CD14-positive monocyte (primary cell): ENCODE measurements around the gene NINL. TPM values are rescaled to one million over a fixed set of nuclear protein-coding genes. Genes with fewer than 3 reads are reported as not detected.
A peak's percentile ranks its signal among the peaks of the same experiment; 100 is the strongest.

Experiments
- DNase-seq, 3 donors: peaks; one replicate each; pipeline ENCODE4 v3.0.0-alpha.2; 2011 to 2022
- H2AFZ ChIP-seq: 2 replicates; pipeline ENCODE4 v1.6.0; 2012; ENCODE audit warnings: mild to moderate bottlenecking, low read depth, low read length, inconsistent platforms; ENCODE audit not compliant: insufficient read depth, poor library complexity, severe bottlenecking
- H3K27ac ChIP-seq, 2 donors: 1 replicate in 1 of 2; 2 replicates in 1 of 2; pipeline ENCODE4 v1.5.1; 2012 to 2013; ENCODE audit warnings: low read length in 2 of 2, control low read depth in 1 of 2, inconsistent platforms in 1 of 2, low read depth in 1 of 2, mild to moderate bottlenecking in 1 of 2
- H3K27me3 ChIP-seq, 2 donors: one replicate each; pipeline versions ENCODE4 v1.6.0 to v1.6.1; 2011 to 2013; ENCODE audit warnings: low read length in 2 of 2; ENCODE audit not compliant: control insufficient read depth in 2 of 2, insufficient read depth in 2 of 2
- H3K36me3 ChIP-seq, 2 donors: replicated peaks in 1 of 2; 1 replicate in 1 of 2; 2 replicates in 1 of 2; pipeline versions ENCODE4 v1.5.1 to v1.6.1; 2012 to 2013; ENCODE audit warnings: low read length in 2 of 2, control low read depth in 1 of 2, inconsistent platforms in 1 of 2, mild to moderate bottlenecking in 1 of 2; ENCODE audit not compliant: insufficient read depth in 2 of 2, control insufficient read depth in 1 of 2
- H3K4me1 ChIP-seq, 2 donors: 1 replicate in 1 of 2; 2 replicates in 1 of 2; pipeline versions ENCODE4 v1.5.1 to v1.6.1; 2012 to 2013; ENCODE audit warnings: low read length in 2 of 2, control low read depth in 1 of 2, inconsistent platforms in 1 of 2, mild to moderate bottlenecking in 1 of 2, moderate library complexity in 1 of 2; ENCODE audit not compliant: insufficient read depth in 2 of 2, control insufficient read depth in 1 of 2
- H3K4me2 ChIP-seq: replicated peaks from 2 replicates; pipeline ENCODE3; 2012; ENCODE audit warnings: low read length, moderate library complexity, mild to moderate bottlenecking; ENCODE audit not compliant: poor library complexity, severe bottlenecking; ENCODE audit errors: extremely low read depth
- H3K4me3 ChIP-seq, 3 experiments: fragments of 200-600 bp in 1 of 3; sonication (generic) in 1 of 3; replicated peaks in 1 of 3; 1 replicate in 2 of 3; 2 replicates in 1 of 3; pipeline ENCODE4 v1.5.1; 2011 to 2013; ENCODE audit warnings: low read length in 3 of 3, mild to moderate bottlenecking in 3 of 3, control low read depth in 2 of 3, low read depth in 2 of 3, inconsistent platforms in 1 of 3, moderate library complexity in 1 of 3
- H3K79me2 ChIP-seq: 2 replicates; pipeline ENCODE4 v1.6.0; 2012; ENCODE audit warnings: mild to moderate bottlenecking, control low read depth, inconsistent platforms, low read length, moderate library complexity; ENCODE audit not compliant: insufficient read depth
- H3K9ac ChIP-seq: 2 replicates; pipeline ENCODE4 v1.6.0; 2017; ENCODE audit warnings: low read length, mild to moderate bottlenecking; ENCODE audit not compliant: insufficient read depth, poor library complexity, severe bottlenecking
- H3K9me3 ChIP-seq, 2 donors: replicated peaks in 1 of 2; 1 replicate in 1 of 2; 2 replicates in 1 of 2; pipeline versions ENCODE4 v1.5.1 to v1.6.1; 2012 to 2013; ENCODE audit warnings: low read length in 2 of 2, control low read depth in 1 of 2; ENCODE audit not compliant: control insufficient read depth in 1 of 2, insufficient read depth in 1 of 2
- H4K20me1 ChIP-seq: 2 replicates; pipeline ENCODE4 v1.6.0; 2012; ENCODE audit warnings: mild to moderate bottlenecking, low read length, control low read depth, moderate library complexity; ENCODE audit not compliant: insufficient read depth
- H3K27ac Mint-ChIP-seq, 7 donors: one replicate each; pipeline ENCODE4 v1.8.0; 2020; ENCODE audit warnings: mild to moderate bottlenecking in 7 of 7, mixed read lengths in 7 of 7, moderate library complexity in 6 of 7, inconsistent platforms in 2 of 7
- H3K27me3 Mint-ChIP-seq, 3 donors: one replicate each; pipeline ENCODE4 v1.8.0; 2021 to 2022; ENCODE audit warnings: low read depth in 3 of 3, mild to moderate bottlenecking in 3 of 3, mixed read lengths in 3 of 3, moderate library complexity in 3 of 3, inconsistent platforms in 1 of 3
- H3K36me3 Mint-ChIP-seq, 2 donors: one replicate each; pipeline ENCODE4 v1.8.0; 2020; ENCODE audit warnings: mixed read lengths in 2 of 2, inconsistent platforms in 1 of 2, mild to moderate bottlenecking in 1 of 2
- H3K4me1 Mint-ChIP-seq: one replicate; pipeline ENCODE4 v1.8.0; 2020; ENCODE audit warnings: mild to moderate bottlenecking, mixed read lengths
- H3K4me3 Mint-ChIP-seq, 2 donors: one replicate each; pipeline ENCODE4 v1.8.0; 2020; ENCODE audit warnings: mild to moderate bottlenecking in 2 of 2, mixed read lengths in 2 of 2, moderate library complexity in 1 of 2
- H3K9me3 Mint-ChIP-seq, 7 donors: one replicate each; pipeline ENCODE4 v1.8.0; 2020 to 2022; ENCODE audit warnings: mixed read lengths in 7 of 7, mild to moderate bottlenecking in 6 of 7, moderate library complexity in 6 of 7, inconsistent platforms in 2 of 7
- CTCF ChIP-seq: fragments of 200-600 bp; IDR thresholded peaks from one replicate; pipeline ENCODE4 v1.8.0; 2022; ENCODE audit warnings: antibody characterized with exemption, mild to moderate bottlenecking
- WGBS: methylation state at CpG from one replicate; pipeline ENCODE4 v1.1.5; 2013; ENCODE audit warnings: missing lambda C conversion rate; ENCODE audit not compliant: insufficient coverage; 5-methylcytosine and 5-hydroxymethylcytosine counted together
- intact Hi-C, 2 donors: fragments of 100-400 bp; cut with micrococcal nuclease; formaldehyde crosslinking; loops; one replicate each; pipeline versions ENCODE4 v1.15.0 to v1.15.1; 2023
- polyA plus RNA-seq, 3 donors: library from polyadenylated mRNA; depleted of rRNA in 1 of 3; unstranded in 2 of 3; stranded (reverse) in 1 of 3; fragments of 300-500 nt in 2 of 3; fragments of >200 nt in 1 of 3; fragmentation: Illumina TruSeq in 2 of 3; gene quantifications; 1 replicate in 2 of 3; 2 replicates in 1 of 3; pipeline ENCODE4 v1.2.3, GENCODE V29; 2012 to 2021

NINL gene
- polyA plus RNA-seq, 3 donors, result 0.08 to 0.15 TPM; not detected in 1

GRCh38 chr20:25483431-25484132 is 101.7 kb downstream of the NINL start:
- Mint-ChIP-seq H3K27me3 (peaks cover 10 to 23% (median 12%) of the 10 kb centered on the region in 3 donors), H3K4me1 (no peaks in the 10 kb centered on the region), H3K9me3 (peaks cover 0 to 2% (median 0%) of the 10 kb centered on the region in 7 donors), H3K4me3 (peak overlapping the region in 1 of 2 donors; percentile 36), H3K27ac (no peak overlapping the region), H3K36me3 (no peaks in the 10 kb centered on the region)
- H3K36me3 ChIP-seq, result no peaks in the 10 kb centered on the region
- no peaks in the 10 kb centered on the region for H3K9me3 ChIP-seq
- H3K9ac ChIP-seq, result no peak overlapping the region
- H3K27ac ChIP-seq, result no peak overlapping the region
- H3K27me3 ChIP-seq, result peaks cover 0 to 8% of the 10 kb centered on the region in 2 donors
- no peak for DNase-seq
- H3K4me3 ChIP-seq, result no peak overlapping the region
- H2AFZ ChIP-seq, result no peak overlapping the region
- WGBS, result 50% methylated on average over 12 of the region's 14 CpGs
- H3K79me2 ChIP-seq, result no peaks in the 10 kb centered on the region
- no peaks in the 10 kb centered on the region for H3K4me1 ChIP-seq
- no peak overlapping the region for H3K4me2 ChIP-seq
- H4K20me1 ChIP-seq, result no peaks in the 10 kb centered on the region
- no peak for TF ChIP-seq CTCF
- intact Hi-C loops, result no loop called here

DNA sequence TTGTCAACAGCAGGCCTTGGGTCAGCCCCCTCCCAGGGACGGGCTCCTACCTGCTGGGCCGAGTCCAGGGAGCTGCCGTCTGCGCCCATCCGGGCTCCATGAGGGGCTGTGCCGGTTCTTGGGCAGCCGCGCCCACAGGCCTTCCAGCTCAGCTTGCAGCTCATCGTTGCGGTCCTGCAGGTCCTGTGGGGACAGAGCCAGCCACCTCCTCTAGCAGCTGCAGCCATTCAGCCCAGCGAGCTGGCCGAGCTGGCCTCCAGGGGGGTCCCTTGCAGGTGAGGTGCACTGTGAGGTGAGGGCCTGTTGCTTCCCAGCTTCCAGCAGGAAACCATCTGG is 103.4 kb downstream of the NINL start:
- peaks cover 11 to 23% (median 12%) of the 10 kb centered on the region in 3 donors for H3K27me3 Mint-ChIP-seq
- H3K9me3 ChIP-seq, result no peaks in the 10 kb centered on the region
- no peak overlapping the region for H3K4me3 Mint-ChIP-seq
- H3K27ac Mint-ChIP-seq, result no peak overlapping the region
- WGBS, result 96% methylated on average over 8 of the region's 12 CpGs
- H3K4me2 ChIP-seq, result no peak overlapping the region
- no peaks in the 10 kb centered on the region for H3K36me3 Mint-ChIP-seq
- intact Hi-C loops, result no loop called here
- no peak overlapping the region for H3K27ac ChIP-seq
- TF ChIP-seq CTCF, result no peak
- H3K4me1 ChIP-seq, result no peaks in the 10 kb centered on the region
- DNase-seq, result no peak
- peaks cover 0 to 2% (median 0%) of the 10 kb centered on the region in 7 donors for H3K9me3 Mint-ChIP-seq
- H3K4me1 Mint-ChIP-seq, result no peaks in the 10 kb centered on the region
- H2AFZ ChIP-seq, result no peak overlapping the region
- H3K36me3 ChIP-seq, result no peaks in the 10 kb centered on the region
- H3K79me2 ChIP-seq, result no peaks in the 10 kb centered on the region
- no peak overlapping the region for H3K9ac ChIP-seq
- H3K27me3 ChIP-seq, result peaks cover 0 to 8% of the 10 kb centered on the region in 2 donors
- H3K4me3 ChIP-seq, result no peak overlapping the region
- no peaks in the 10 kb centered on the region for H4K20me1 ChIP-seq
